PC-9 (cell line): ENCODE data around the gene SLC35A5. TPM values are rescaled to one million over a fixed set of nuclear protein-coding genes. Genes with fewer than 3 reads are reported as not detected.

Source experiments
- BruUV-seq: library from RNA; stranded (reverse); fragments of 400-500 nt; replicated peaks from 2 replicates; lab custom pipeline; 2021; lab: Mats Ljungman, UMichigan
- CTCF ChIA-PET: fragments of 300-600 bp; sonication (Branson Sonifier 250); formaldehyde crosslinking; loops from one replicate; lab custom pipeline; 2022; ENCODE audit warnings: antibody characterized with exemption; lab: Charles Lee
- POLR2A ChIA-PET: fragments of 300-600 bp; sonication (Branson Sonifier 250); formaldehyde crosslinking; loops from one replicate; lab custom pipeline; 2022; ENCODE audit warnings: antibody characterized with exemption; ENCODE audit not compliant: unreplicated experiment; lab: Charles Lee
- DNase-seq, 2 experiments: peaks; one replicate each; pipeline versions ENCODE4 v3.0.0 to v3.0.0-alpha.2; 2015 to 2022; ENCODE audit warnings: mixed read lengths in 1 of 2
- H2AFZ ChIP-seq: fragments of 200-600 bp; sonication (generic); 2 replicates; pipeline ENCODE4 v1.8.1; 2017; ENCODE audit warnings: antibody characterized with exemption
- H3F3A ChIP-seq: fragments of 200-600 bp; sonication (generic); 2 replicates; pipeline ENCODE4 v1.8.1; 2017; ENCODE audit warnings: antibody characterized with exemption, mild to moderate bottlenecking, low read depth; ENCODE audit not compliant: insufficient read depth
- H3K27ac ChIP-seq: fragments of 200-600 bp; sonication (generic); 2 replicates; pipeline ENCODE4 v1.6.1; 2016; ENCODE audit warnings: mixed run types
- H3K27me3 ChIP-seq: fragments of 200-600 bp; sonication (generic); 2 replicates; pipeline ENCODE4 v1.6.1; 2016; ENCODE audit warnings: low read depth, mixed run types; ENCODE audit not compliant: insufficient read depth
- H3K36me3 ChIP-seq: fragments of 200-600 bp; sonication (generic); 2 replicates; pipeline ENCODE4 v1.6.1; 2016; ENCODE audit warnings: low read depth, mixed run types
- H3K4me1 ChIP-seq: fragments of 200-600 bp; sonication (generic); replicated peaks from 2 replicates; pipeline ENCODE4 v1.6.1; 2016; ENCODE audit warnings: mixed run types; ENCODE audit not compliant: insufficient read depth
- H3K4me2 ChIP-seq: fragments of 200-600 bp; sonication (generic); 2 replicates; pipeline ENCODE4 v1.6.1; 2017; ENCODE audit warnings: mixed run types
- H3K4me3 ChIP-seq: fragments of 200-600 bp; sonication (generic); 2 replicates; pipeline ENCODE4 v1.6.1; 2016; ENCODE audit warnings: mixed run types
- H3K79me2 ChIP-seq: fragments of 200-600 bp; sonication (generic); 2 replicates; pipeline ENCODE4 v1.6.1; 2017; ENCODE audit warnings: low read depth, mixed run types
- H3K9me2 ChIP-seq: fragments of 200-600 bp; sonication (generic); 2 replicates; pipeline ENCODE4 v1.8.1; 2017; ENCODE audit warnings: mild to moderate bottlenecking; ENCODE audit not compliant: insufficient read depth
- H3K9me3 ChIP-seq: fragments of 200-600 bp; sonication (generic); 2 replicates; pipeline ENCODE4 v1.8.1; 2016; ENCODE audit warnings: low read depth; ENCODE audit not compliant: insufficient read depth
- H4K20me1 ChIP-seq: fragments of 200-600 bp; sonication (generic); 2 replicates; pipeline ENCODE4 v1.8.1; 2017; ENCODE audit not compliant: insufficient read depth
- CTCF ChIP-seq: fragments of 200-600 bp; sonication (generic); conservative IDR thresholded peaks from 2 replicates; pipeline ENCODE4 v1.6.1; 2017; ENCODE audit warnings: mixed run types, antibody characterized with exemption, mild to moderate bottlenecking, moderate library complexity
- EZH2 ChIP-seq: fragments of 200-600 bp; sonication (generic); IDR thresholded peaks from 2 replicates; pipeline ENCODE4 v1.8.0; 2017; ENCODE audit warnings: antibody characterized with exemption, low read depth
- intact Hi-C: fragments of 100-400 bp; cut with micrococcal nuclease; formaldehyde crosslinking; loops from one replicate; pipeline ENCODE4 v1.10.0; 2022; ENCODE audit not compliant: unreplicated experiment
- total RNA-seq: library from RNA; stranded (reverse); gene quantifications from 2 replicates; pipeline ENCODE4 v1.2.3, GENCODE V29; 2021

The SLC35A5 gene
- total RNA-seq, 1 experiment from 2014 or later = 35.7 TPM

DNA sequence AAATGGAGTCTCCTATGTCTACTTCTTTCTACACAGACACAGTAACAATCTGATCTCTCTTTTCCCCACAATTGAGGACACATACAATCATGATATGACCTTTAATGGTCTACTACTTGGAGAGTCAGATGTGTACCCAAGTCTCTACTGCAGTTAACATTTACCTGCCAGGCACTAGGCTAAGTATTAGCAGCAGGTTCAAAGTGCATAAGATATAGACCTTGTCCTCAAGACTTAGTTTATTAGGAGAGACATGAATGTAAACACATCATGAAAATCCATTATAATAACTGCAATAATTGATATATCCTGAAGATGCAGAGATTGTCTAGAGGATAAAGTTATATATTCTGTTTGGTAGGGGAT is 3.1 kb downstream of the SLC35A5 start:
- no peak overlapping the region for H2AFZ ChIP-seq
- H4K20me1 ChIP-seq = peaks cover 2% of the 10 kb centered on the region; the same call in 1 of the 2 replicates
- no peaks in the 10 kb centered on the region for H3K27me3 ChIP-seq
- H3F3A ChIP-seq = peaks cover 20% of the 10 kb centered on the region
- no peak overlapping the region for H3K27ac ChIP-seq
- BruUV-seq = no TSS peak
- ChIA-PET CTCF (no interaction called here), POLR2A (interaction anchor here (0.7 kb wide), 1 partner anchor 9 kb away, joined by 4 read pairs; no protein-coding TSS in a partner anchor)
- peaks cover 13% of the 10 kb centered on the region for H3K4me1 ChIP-seq
- DNase-seq = no peak
- TF ChIP-seq CTCF = no peak
- no peak for TF ChIP-seq EZH2
- peaks cover 24% of the 10 kb centered on the region for H3K79me2 ChIP-seq
- H3K9me2 ChIP-seq = no peaks in the 10 kb centered on the region
- no peak overlapping the region for H3K4me3 ChIP-seq
- no peak overlapping the region for H3K4me2 ChIP-seq
- intact Hi-C loops = loop anchor here (5.0 to 10.0 kb wide), 2 partner anchors 427 to 1130 kb away; partner anchors contain the start of genes GTPBP8 and USF3
- no peaks in the 10 kb centered on the region for H3K36me3 ChIP-seq
- H3K9me3 ChIP-seq = no peaks in the 10 kb centered on the region

GRCh38 chr3:112568642-112569041 is 6.8 kb downstream of the SLC35A5 start:
- CTCF ChIA-PET = interaction anchor here (1.5 kb wide), 1 partner anchor 14 kb away, joined by 4 read pairs; no protein-coding TSS in a partner anchor
- Histone ChIP-seq H3K9me2 (no peaks in the 10 kb centered on the region), H2AFZ (no peak overlapping the region), H3K79me2 (peaks cover 4% of the 10 kb centered on the region; the same call in 1 of the 2 replicates), H3K9me3 (no peaks in the 10 kb centered on the region), H3F3A (no peaks in the 10 kb centered on the region; the same call in 1 of the 2 replicates), H3K27ac (no peak overlapping the region), H3K4me3 (no peak overlapping the region), H3K4me2 (no peak overlapping the region), H3K4me1 (peaks cover under 1% of the 10 kb centered on the region), H3K36me3 (no peaks in the 10 kb centered on the region), H3K27me3 (no peaks in the 10 kb centered on the region), H4K20me1 (no peaks in the 10 kb centered on the region)
- no TSS peak for BruUV-seq
- intact Hi-C loops = loop anchor here (10.0 kb wide), 1 partner anchor 1126 kb away; the partner anchor contains the start of gene USF3
- DNase-seq = no peak
- POLR2A ChIA-PET = interaction anchor here (0.6 kb wide), 1 partner anchor 446 kb away, joined by 15 read pairs; no protein-coding TSS in a partner anchor
- TF ChIP-seq EZH2 (no peak), CTCF (no peak)

GRCh38 chr3:112569265-112569664 is 7.4 kb downstream of the SLC35A5 start:
- no peaks in the 10 kb centered on the region for H3K27me3 ChIP-seq
- no peaks in the 10 kb centered on the region for H3K36me3 ChIP-seq
- no peak for DNase-seq
- no peak overlapping the region for H2AFZ ChIP-seq
- no peak overlapping the region for H3K4me2 ChIP-seq
- BruUV-seq = no TSS peak
- no peaks in the 10 kb centered on the region for H3K9me2 ChIP-seq
- no peaks in the 10 kb centered on the region; the same call in 1 of the 2 replicates for H3F3A ChIP-seq
- intact Hi-C loops = loop anchor here (10.0 kb wide), 1 partner anchor 1126 kb away; the partner anchor contains the start of gene USF3
- H3K27ac ChIP-seq = no peak overlapping the region
- no peaks in the 10 kb centered on the region for H3K9me3 ChIP-seq
- H4K20me1 ChIP-seq = no peaks in the 10 kb centered on the region
- H3K4me1 ChIP-seq = no peaks in the 10 kb centered on the region
- H3K79me2 ChIP-seq = no peaks in the 10 kb centered on the region
- CTCF ChIA-PET = interaction anchor here (1.5 kb wide), 1 partner anchor 13 kb away, joined by 4 read pairs; no protein-coding TSS in a partner anchor
- TF ChIP-seq CTCF = no peak
- TF ChIP-seq EZH2 = no peak
- POLR2A ChIA-PET = interaction anchor here (0.6 kb wide), 1 partner anchor 446 kb away, joined by 15 read pairs; no protein-coding TSS in a partner anchor
- H3K4me3 ChIP-seq = no peak overlapping the region
